ENCODE results near the gene FOXP1. TPM values are rescaled to one million over a fixed set of nuclear protein-coding genes. Genes with fewer than 3 reads are reported as not detected.

FOXP1 gene
- total RNA-seq, 4 donors from 2014 or later: 49.8 to 157 (median 71.9) TPM

GRCh38 chr3:70970952-70971351 is 612.6 kb downstream of the FOXP1 start:
- peaks cover 42% of the 10 kb centered on the region for H3K36me3 ChIP-seq
- no peak for TF ChIP-seq POLR2A (IDR thresholded peaks at IDR 0.05)
- no peak for TF ChIP-seq EP300 (IDR thresholded peaks at IDR 0.05)
- TF ChIP-seq POLR2AphosphoS5 (IDR thresholded peaks at IDR 0.05): no peak
- no peak for TF ChIP-seq CTCF (IDR thresholded peaks at IDR 0.05)
- WGBS: 64% methylated on average over 6 of the region's 6 CpGs

GRCh38 chr3:70970171-70970570 is 613.4 kb downstream of the FOXP1 start:
- Histone ChIP-seq H3K4me3 (no peak overlapping the region), H3K36me3 (peaks cover 40% of the 10 kb centered on the region), H3K9me3 (no peaks in the 10 kb centered on the region), H3K27me3 (no peaks in the 10 kb centered on the region), H3K4me1 (no peaks in the 10 kb centered on the region), H3K27ac (no peak overlapping the region)
- 70% methylated on average over 4 of the region's 4 CpGs for WGBS
- DNase-seq (ENCODE audit: low spot score in 2 of 2): no peak
- no peak for TF ChIP-seq POLR2AphosphoS5 (IDR thresholded peaks at IDR 0.05)

More at GRCh38 chr3:70970952-70971351, 612.6 kb downstream of the FOXP1 start:
- H3K4me1 ChIP-seq: no peaks in the 10 kb centered on the region
- no peaks in the 10 kb centered on the region for H3K9me3 ChIP-seq
- no peaks in the 10 kb centered on the region for H3K27me3 ChIP-seq
- no peak overlapping the region for H3K27ac ChIP-seq
- no peak overlapping the region for H3K4me3 ChIP-seq
- DNase-seq (ENCODE audit: low spot score in 2 of 2): no peak

- H3K9me3 ChIP-seq: no peaks in the 10 kb centered on the region
- H3K4me1 ChIP-seq: no peaks in the 10 kb centered on the region
- H3K27ac ChIP-seq: no peak overlapping the region
- H3K27me3 ChIP-seq: no peaks in the 10 kb centered on the region
- TF ChIP-seq POLR2A (IDR thresholded peaks at IDR 0.05): no peak
- TF ChIP-seq EP300 (IDR thresholded peaks at IDR 0.05): no peak
- no peak for TF ChIP-seq POLR2AphosphoS5 (IDR thresholded peaks at IDR 0.05)
- TF ChIP-seq CTCF (IDR thresholded peaks at IDR 0.05): no peak
- DNase-seq (ENCODE audit: low spot score in 2 of 2): no peak
- peaks cover 47% of the 10 kb centered on the region for H3K36me3 ChIP-seq
- H3K4me3 ChIP-seq: no peak overlapping the region
- WGBS: 91% methylated on average over 13 of the region's 13 CpGs
Observed at GRCh38 chr3:70963431-70964275, 619.9 kb downstream of the FOXP1 start.

GRCh38 chr3:70959506-70960291 is 623.8 kb downstream of the FOXP1 start:
- Histone ChIP-seq H3K36me3 (peaks cover 39% of the 10 kb centered on the region), H3K9me3 (no peaks in the 10 kb centered on the region), H3K27ac (no peak overlapping the region), H3K4me3 (no peak overlapping the region), H3K4me1 (peaks cover 6% of the 10 kb centered on the region), H3K27me3 (no peaks in the 10 kb centered on the region)
- DNase-seq (ENCODE audit: low spot score in 2 of 2): no peak
- WGBS: 95% methylated on average over 14 of the region's 14 CpGs
- TF ChIP-seq EP300 (IDR thresholded peaks at IDR 0.05): no peak
- TF ChIP-seq POLR2AphosphoS5 (IDR thresholded peaks at IDR 0.05): no peak
- TF ChIP-seq POLR2A (IDR thresholded peaks at IDR 0.05): no peak
- TF ChIP-seq CTCF (IDR thresholded peaks at IDR 0.05): no peak

- H3K27me3 ChIP-seq: no peaks in the 10 kb centered on the region
- no peak for TF ChIP-seq POLR2AphosphoS5 (IDR thresholded peaks at IDR 0.05)
- no peak for TF ChIP-seq POLR2A (IDR thresholded peaks at IDR 0.05)
- TF ChIP-seq EP300 (IDR thresholded peaks at IDR 0.05): no peak
- no peak for TF ChIP-seq CTCF (IDR thresholded peaks at IDR 0.05)
- H3K4me1 ChIP-seq: peaks cover 9% of the 10 kb centered on the region
- WGBS: 82% methylated on average over 12 of the region's 12 CpGs
- no peaks in the 10 kb centered on the region for H3K36me3 ChIP-seq
- no peak for DNase-seq (ENCODE audit: low spot score in 2 of 2)
- no peak overlapping the region for H3K27ac ChIP-seq
- H3K4me3 ChIP-seq: no peak overlapping the region
- H3K9me3 ChIP-seq: no peaks in the 10 kb centered on the region
Observed at GRCh38 chr3:70952033-70952747, 631.3 kb downstream of the FOXP1 start.
